ENCODE results near the gene HPDL. TPM values are rescaled to one million over a fixed set of nuclear protein-coding genes. Genes with fewer than 3 reads are reported as not detected.

The HPDL gene
- total RNA-seq, 2 donors from 2014 or later = not detected

- no peaks in the 10 kb centered on the region for H3K4me1 ChIP-seq (ENCODE audit: control insufficient read depth in 1 of 2, low read depth in 2 of 2)
- H3K27ac ChIP-seq = no peak overlapping the region
- H3K27me3 ChIP-seq (replicated peaks; ENCODE audit: insufficient read depth) = no peaks in the 10 kb centered on the region
- TF ChIP-seq CTCF (IDR thresholded peaks at IDR 0.05) = no peak
- no peak overlapping the region for H3K4me3 ChIP-seq
- no peak for ATAC-seq (ENCODE audit: insufficient number of reproducible peaks, low FRiP score, low read depth)
- no peaks in the 10 kb centered on the region for H3K36me3 ChIP-seq
- no peaks in the 10 kb centered on the region for H3K9me3 ChIP-seq
- DNase-seq (ENCODE audit: low spot score) = no peak
Measured at GRCh38 chr1:45314266-45314665, 12.4 kb upstream of the HPDL start.

- DNase-seq (ENCODE audit: low spot score) (no peak), ATAC-seq (ENCODE audit: insufficient number of reproducible peaks, low FRiP score, low read depth) (no peak)
- H3K27me3 ChIP-seq (replicated peaks; ENCODE audit: insufficient read depth) = no peaks in the 10 kb centered on the region
- no peak for TF ChIP-seq CTCF (IDR thresholded peaks at IDR 0.05)
- no peaks in the 10 kb centered on the region for H3K9me3 ChIP-seq
- H3K4me1 ChIP-seq (ENCODE audit: control insufficient read depth in 1 of 2, low read depth in 2 of 2) = no peaks in the 10 kb centered on the region
- no peak overlapping the region for H3K27ac ChIP-seq
- no peaks in the 10 kb centered on the region for H3K36me3 ChIP-seq
- no peak overlapping the region for H3K4me3 ChIP-seq
Measured at GRCh38 chr1:45317166-45317565, 9.5 kb upstream of the HPDL start.

- H3K4me3 ChIP-seq = no peak overlapping the region
- DNase-seq (ENCODE audit: low spot score) (no peak), ATAC-seq (ENCODE audit: insufficient number of reproducible peaks, low FRiP score, low read depth) (no peak)
- no peaks in the 10 kb centered on the region for H3K36me3 ChIP-seq
- H3K27ac ChIP-seq = no peak overlapping the region
- H3K27me3 ChIP-seq (replicated peaks; ENCODE audit: insufficient read depth) = no peaks in the 10 kb centered on the region
- H3K4me1 ChIP-seq (ENCODE audit: control insufficient read depth in 1 of 2, low read depth in 2 of 2) = no peaks in the 10 kb centered on the region
- H3K9me3 ChIP-seq = no peaks in the 10 kb centered on the region
- no peak for TF ChIP-seq CTCF (IDR thresholded peaks at IDR 0.05)
Measured at GRCh38 chr1:45319761-45320160, 6.9 kb upstream of the HPDL start.

GRCh38 chr1:45321444-45321843 is 5.3 kb upstream of the HPDL start:
- no peak for ATAC-seq (ENCODE audit: insufficient number of reproducible peaks, low FRiP score, low read depth)
- TF ChIP-seq CTCF (IDR thresholded peaks at IDR 0.05) = no peak
- no peak for DNase-seq (ENCODE audit: low spot score)
- no peak overlapping the region for H3K27ac ChIP-seq
- H3K4me1 ChIP-seq (ENCODE audit: control insufficient read depth in 1 of 2, low read depth in 2 of 2) = no peaks in the 10 kb centered on the region
- H3K27me3 ChIP-seq (replicated peaks; ENCODE audit: insufficient read depth) = no peaks in the 10 kb centered on the region
- H3K4me3 ChIP-seq = no peak overlapping the region
- no peaks in the 10 kb centered on the region for H3K36me3 ChIP-seq
- H3K9me3 ChIP-seq = no peaks in the 10 kb centered on the region

- H3K27me3 ChIP-seq (replicated peaks; ENCODE audit: insufficient read depth) = no peaks in the 10 kb centered on the region
- TF ChIP-seq CTCF (IDR thresholded peaks at IDR 0.05) = no peak
- H3K9me3 ChIP-seq = no peaks in the 10 kb centered on the region
- no peak overlapping the region for H3K4me3 ChIP-seq
- H3K4me1 ChIP-seq (ENCODE audit: control insufficient read depth in 1 of 2, low read depth in 2 of 2) = peaks cover 3 to 9% of the 10 kb centered on the region in 2 donors
- ATAC-seq (ENCODE audit: insufficient number of reproducible peaks, low FRiP score, low read depth) (no peak), DNase-seq (ENCODE audit: low spot score) (no peak)
- H3K27ac ChIP-seq = no peak overlapping the region
- H3K36me3 ChIP-seq = no peaks in the 10 kb centered on the region
Measured at GRCh38 chr1:45322486-45323040, 4.1 kb upstream of the HPDL start.
